ENCODE data around the gene ZKSCAN7. TPM values are rescaled to one million over a fixed set of nuclear protein-coding genes. Genes with fewer than 3 reads are reported as not detected.

ZKSCAN7 gene
- total and polyA plus RNA-seq, 2 of the 8 experiments (the other 6 are each of a cell fraction or from before 2014, with no cell fraction given), result 5.5 to 8.5 TPM

- H2BK5ac ChIP-seq (ENCODE audit: low read depth, low read length), result no peak overlapping the region
- no peak overlapping the region for H2BK120ac ChIP-seq (replicated peaks; ENCODE audit: low read depth, low read length)
- DNase-seq (ENCODE audit: low read depth in 1 of 2, low spot score in 2 of 2) (no peak), FAIRE-seq (no peak)
- no peak overlapping the region for H3K27ac ChIP-seq (ENCODE audit: low read depth, low read length)
- H3K23me2 ChIP-seq (ENCODE audit: low read depth, low read length), result no peaks in the 10 kb centered on the region
- no peak overlapping the region for H4K8ac ChIP-seq (ENCODE audit: extremely low read depth, insufficient read depth, low read length)
- no peak overlapping the region for H2AK5ac ChIP-seq (ENCODE audit: low read depth, low read length)
- H3K36me3 ChIP-seq (ENCODE audit: control insufficient read depth in 2 of 4, insufficient read depth in 4 of 4, low read length in 3 of 4), result no peaks in the 10 kb centered on the region
- no peak overlapping the region for H3K4me3 ChIP-seq (ENCODE audit: extremely low read depth in 1 of 4, insufficient read depth in 2 of 4, low read depth in 3 of 4, low read length in 4 of 4)
- no peak overlapping the region for H2AFZ ChIP-seq (ENCODE audit: low read length)
- no peak overlapping the region for H4K91ac ChIP-seq (replicated peaks; ENCODE audit: insufficient read length, low read length)
- peaks cover 0 to 2% of the 10 kb centered on the region in 2 experiments; a peak in 3 of 4 replicates for H3K9me3 ChIP-seq (ENCODE audit: insufficient read depth in 2 of 2, low read depth in 1 of 2, low read length in 1 of 2)
- no peak overlapping the region for H3K23ac ChIP-seq (ENCODE audit: insufficient read length)
- H3K56ac ChIP-seq (replicated peaks; ENCODE audit: insufficient read length, low read depth, low read length), result no peak overlapping the region
- H3K9ac ChIP-seq (replicated peaks in 1 of 4; ENCODE audit: extremely low read depth in 1 of 4, low read depth in 3 of 4, low read length in 3 of 4), result no peak overlapping the region
- H3K4ac ChIP-seq (replicated peaks; ENCODE audit: insufficient read length, low read depth, low read length), result no peak overlapping the region
- H3K18ac ChIP-seq (ENCODE audit: extremely low read depth, low read length), result no peak overlapping the region
- no peak overlapping the region for H2BK20ac ChIP-seq (ENCODE audit: low read length)
- H3K14ac ChIP-seq (ENCODE audit: insufficient read length), result no peak overlapping the region
- ChIA-PET POLR2A (ENCODE audit: partially characterized antibody) (interaction anchor here (1.0 to 1.2 kb wide), 2 partner anchors 19 to 34 kb away, joined by 3 read pairs; partner anchors contain the start of gene ZKSCAN7), CTCF (ENCODE audit: partially characterized antibody) (interaction anchor here (1.0 kb wide), 1 partner anchor 297 kb away, joined by 3 read pairs; no protein-coding TSS in a partner anchor)
- H3K27me3 ChIP-seq (replicated peaks in 1 of 4; ENCODE audit: control insufficient read depth in 3 of 4, extremely low read depth in 1 of 4, insufficient read depth in 3 of 4, low read length in 3 of 4), result peaks cover 0 to 3% (median 0%) of the 10 kb centered on the region in 4 experiments; a peak in 3 of 7 replicates
- no peaks in the 10 kb centered on the region for H3K79me2 ChIP-seq (ENCODE audit: control insufficient read depth in 1 of 2, insufficient read depth in 2 of 2, low read length in 2 of 2)
- H3K4me1 ChIP-seq (replicated peaks in 1 of 4; ENCODE audit: control insufficient read depth in 3 of 4, insufficient read depth in 4 of 4, low read length in 3 of 4), result no peaks in the 10 kb centered on the region
- H3K79me1 ChIP-seq (ENCODE audit: low read depth, low read length), result no peaks in the 10 kb centered on the region
- no peaks in the 10 kb centered on the region for H4K20me1 ChIP-seq (replicated peaks in 1 of 2; ENCODE audit: control insufficient read depth in 1 of 2, insufficient read depth in 2 of 2, low read length in 2 of 2)
- H4K5ac ChIP-seq (ENCODE audit: insufficient read length, low read depth, low read length), result no peak overlapping the region
- H2BK12ac ChIP-seq (ENCODE audit: low read depth, low read length), result no peak overlapping the region
- H3K4me2 ChIP-seq (ENCODE audit: insufficient read depth in 1 of 2, low read depth in 2 of 2, low read length in 2 of 2), result no peak overlapping the region
- H2BK15ac ChIP-seq (ENCODE audit: low read length), result no peak overlapping the region
- WGBS, 2 experiments (ENCODE audit: extremely low coverage in 1 of 2, insufficient coverage in 1 of 2, insufficient read length in 1 of 2, insufficient replicate concordance in 2 of 2, low coverage in 1 of 2, low lambda C conversion rate in 2 of 2, missing lambda C conversion rate in 1 of 2), result 73% methylated on average over 1 of the region's 1 CpG; no CpG with 5 or more reads in 1 of the 2 experiments
- TF ChIP-seq RXRA (IDR thresholded peaks at IDR 0.05; ENCODE audit: insufficient read depth, low read depth, low read length), result no peak
- TF ChIP-seq BRCA1 (IDR thresholded peaks at IDR 0.05; ENCODE audit: low read depth, low read length), result no peak
- no peak for TF ChIP-seq YY1 (IDR thresholded peaks at IDR 0.05; ENCODE audit: low read depth, low read length)
- no peak for TF ChIP-seq GTF2F1 (IDR thresholded peaks at IDR 0.05; ENCODE audit: borderline replicate concordance, low read depth, low read length)
- TF ChIP-seq ZNF274 (IDR thresholded peaks at IDR 0.05; ENCODE audit: borderline replicate concordance, extremely low read depth, low read length), result no peak
- TF ChIP-seq NANOG (IDR thresholded peaks at IDR 0.05; ENCODE audit: insufficient read depth, low read depth, low read length, poor library complexity, severe bottlenecking), result no peak
These were observed 19.6 kb upstream of the ZKSCAN7 start for GRCh38 chr3:44535364-44535763.
